A549 (cell line): Measurements from ENCODE around the gene C17orf75. TPM values are rescaled to one million over a fixed set of nuclear protein-coding genes. Genes with fewer than 3 reads are reported as not detected.
A peak's percentile ranks its signal among the peaks of the same experiment; 100 is the strongest.

Experiments used
- ATAC-seq, 2 experiments: fragments of 200-7000 bp in 1 of 2; fragments of >200 bp in 1 of 2; cut with Nextera tagmentation in 1 of 2; cut with Tn5 transposase in 1 of 2; 3 replicates each; pipeline versions ENCODE4 v1.8.0 to v1.9.1; 2018 to 2020; ENCODE audit warnings: mild to moderate bottlenecking in 1 of 2, moderate library complexity in 1 of 2
- CTCF ChIA-PET: fragments of 300-600 bp; sonication (Branson Sonifier 250); formaldehyde crosslinking; extraction: SDS; loops from one replicate; lab custom pipeline; 2021; ENCODE audit warnings: antibody characterized with exemption, inconsistent platforms; lab: Yijun Ruan, JAX
- POLR2A ChIA-PET: fragments of 350-600 bp; formaldehyde crosslinking; extraction: SDS; loops from one replicate; lab custom pipeline; 2021; ENCODE audit warnings: antibody characterized with exemption, inconsistent platforms; lab: Yijun Ruan, JAX
- DNase-seq, 2 experiments: peaks; one replicate each; pipeline versions ENCODE4 v3.0.0 to v3.0.0-alpha.2; 2011 to 2016; ENCODE audit warnings: low read depth in 1 of 2, low spot score in 1 of 2
- FAIRE-seq: peaks from 2 replicates; lab custom pipeline; 2011; peaks lifted over from hg19 to GRCh38; lab: Jason Lieb, UNC
- H3K27ac ChIP-seq, 2 experiments: fragments of >200 bp; sonication (Bioruptor Twin); formaldehyde crosslinking; 3 replicates each; pipeline ENCODE4 v1.5.1; 2016 to 2017
- H3K4me1 ChIP-seq: fragments of >200 bp; sonication (Bioruptor Twin); formaldehyde crosslinking; 3 replicates; pipeline ENCODE4 v1.6.1; 2016
- H3K4me2 ChIP-seq: fragments of >200 bp; sonication (Bioruptor Twin); formaldehyde crosslinking; 3 replicates; pipeline ENCODE4 v1.6.1; 2016
- H3K4me3 ChIP-seq: fragments of >200 bp; sonication (Bioruptor Twin); formaldehyde crosslinking; 3 replicates; pipeline ENCODE4 v1.5.1; 2016
- H3K9me3 ChIP-seq: fragments of >200 bp; sonication (Bioruptor Twin); formaldehyde crosslinking; 3 replicates; pipeline ENCODE4 v1.6.1; 2016
- CBX2 ChIP-seq: fragments of 200-600 bp; sonication (generic); IDR thresholded peaks from 2 replicates; pipeline ENCODE4 v1.6.1; 2016; ENCODE audit warnings: low read depth, mild to moderate bottlenecking, borderline replicate concordance
- CEBPB ChIP-seq, 2 experiments: fragments of >200 bp in 1 of 2; sonication (Bioruptor Twin) in 1 of 2; formaldehyde crosslinking in 1 of 2; IDR thresholded peaks; 2 replicates each; pipeline ENCODE4 v1.6.1; 2012 to 2016
- CHD4 ChIP-seq: fragments of 200-600 bp; sonication (generic); IDR thresholded peaks from 2 replicates; pipeline ENCODE4 v1.6.1; 2016; ENCODE audit warnings: antibody characterized with exemption, mild to moderate bottlenecking, borderline replicate concordance
- CTCF ChIP-seq: fragments of >200 bp; sonication (Bioruptor Twin); formaldehyde crosslinking; IDR thresholded peaks from 3 replicates; pipeline ENCODE4 v1.5.1; 2016
- E2F6 ChIP-seq: IDR thresholded peaks from 2 replicates; pipeline ENCODE4 v1.6.1; 2012; ENCODE audit warnings: low read depth, borderline replicate concordance
- EHMT2 ChIP-seq: fragments of 200-600 bp; sonication (generic); IDR thresholded peaks from 2 replicates; pipeline ENCODE4 v1.6.1; 2016; ENCODE audit warnings: antibody characterized with exemption, low read depth, mild to moderate bottlenecking, moderate library complexity
- ELK1 ChIP-seq: fragments of 150-350 bp; IDR thresholded peaks from 2 replicates; pipeline ENCODE4 v1.6.1; 2014; ENCODE audit warnings: low read depth, mild to moderate bottlenecking, low read length
- ESRRA ChIP-seq: fragments of 150-350 bp; IDR thresholded peaks from 2 replicates; pipeline ENCODE4 v1.6.1; 2014; ENCODE audit warnings: mild to moderate bottlenecking, low read length, borderline replicate concordance
- FOSL2 ChIP-seq, 2 experiments: fragments of 450-650 bp in 1 of 2; fragments of >200 bp in 1 of 2; sonication (Bioruptor Twin) in 1 of 2; formaldehyde crosslinking; IDR thresholded peaks; 2 replicates each; pipeline versions ENCODE4 v1.5.0 to v1.6.1; 2016 to 2020; ENCODE audit warnings: mild to moderate bottlenecking in 1 of 2, moderate library complexity in 1 of 2
- FOXS1 ChIP-seq: fragments of 250-450 bp; sonication (Bioruptor Pico); IDR thresholded peaks from 2 replicates; pipeline ENCODE4 v1.5.0; 2020; ENCODE audit warnings: mild to moderate bottlenecking, moderate library complexity
- GATA3 ChIP-seq: IDR thresholded peaks from 2 replicates; pipeline ENCODE4 v1.6.1; 2012; ENCODE audit warnings: borderline replicate concordance
- HDAC2 ChIP-seq: fragments of 200-600 bp; sonication (generic); IDR thresholded peaks from 2 replicates; pipeline ENCODE4 v1.6.1; 2016
- HES2 ChIP-seq: fragments of >200 bp; sonication (Bioruptor Twin); formaldehyde crosslinking; IDR thresholded peaks from 2 replicates; pipeline ENCODE4 v1.6.1; 2016
- HOXB13 ChIP-seq: fragments of 250-450 bp; sonication (Bioruptor Pico); IDR thresholded peaks from 2 replicates; pipeline ENCODE4 v1.5.0; 2020; ENCODE audit warnings: low read depth, mild to moderate bottlenecking, moderate library complexity
- HOXB5 ChIP-seq: fragments of 250-450 bp; sonication (Bioruptor Pico); IDR thresholded peaks from 2 replicates; pipeline ENCODE4 v1.5.0; 2020; ENCODE audit warnings: mild to moderate bottlenecking, moderate library complexity
- JUNB ChIP-seq: fragments of >200 bp; sonication (Bioruptor Twin); formaldehyde crosslinking; IDR thresholded peaks from 2 replicates; pipeline ENCODE4 v1.6.1; 2016
- KDM1A ChIP-seq: fragments of 200-600 bp; sonication (generic); IDR thresholded peaks from 2 replicates; pipeline ENCODE4 v1.6.1; 2016; ENCODE audit warnings: low read depth, mild to moderate bottlenecking
- MYC ChIP-seq: IDR thresholded peaks from 2 replicates; pipeline ENCODE4 v1.6.1; 2012; ENCODE audit warnings: mild to moderate bottlenecking, inconsistent platforms, low read length, improper control_type of control experiment, borderline replicate concordance
- NR3C1 ChIP-seq: fragments of >200 bp; sonication (Bioruptor Twin); formaldehyde crosslinking; IDR thresholded peaks from 3 replicates; pipeline ENCODE4 v1.6.1; 2017
- PBX3 ChIP-seq: IDR thresholded peaks from 2 replicates; pipeline ENCODE4 v1.6.1; 2012
- RAD21 ChIP-seq, 2 experiments: fragments of >200 bp in 1 of 2; sonication (Bioruptor Twin) in 1 of 2; formaldehyde crosslinking in 1 of 2; IDR thresholded peaks in 1 of 2; conservative IDR thresholded peaks in 1 of 2; 2 replicates in 1 of 2; 3 replicates in 1 of 2; pipeline ENCODE4 v1.6.1; 2012 to 2018; ENCODE audit warnings: inconsistent platforms in 1 of 2
- RARB ChIP-seq: fragments of 250-450 bp; sonication (Bioruptor Pico); IDR thresholded peaks from 2 replicates; pipeline ENCODE4 v1.8.0; 2021; ENCODE audit warnings: mild to moderate bottlenecking, moderate library complexity
- RCOR1 ChIP-seq: fragments of 150-350 bp; IDR thresholded peaks from 2 replicates; pipeline ENCODE4 v1.6.1; 2014; ENCODE audit warnings: antibody characterized with exemption, low read length, low read depth
- RFX5 ChIP-seq: fragments of 450-650 bp; IDR thresholded peaks from 2 replicates; pipeline ENCODE4 v1.7.1; 2014; ENCODE audit warnings: antibody characterized with exemption, mild to moderate bottlenecking, moderate library complexity
- RNF2 ChIP-seq: fragments of 200-600 bp; sonication (generic); IDR thresholded peaks from 2 replicates; pipeline ENCODE4 v1.6.1; 2016; ENCODE audit warnings: low read depth, mild to moderate bottlenecking, antibody characterized with exemption, moderate library complexity, borderline replicate concordance
- TFCP2L1 ChIP-seq: fragments of 250-450 bp; sonication (Bioruptor Pico); IDR thresholded peaks from 2 replicates; pipeline ENCODE4 v1.5.0; 2021; ENCODE audit warnings: mild to moderate bottlenecking
- ZC3H11A ChIP-seq: fragments of 450-650 bp; IDR thresholded peaks from 2 replicates; pipeline ENCODE4 v1.6.1; 2014; ENCODE audit warnings: antibody characterized with exemption, mild to moderate bottlenecking
- ZNF302 ChIP-seq: fragments of 250-450 bp; sonication (Bioruptor Pico); IDR thresholded peaks from 2 replicates; pipeline ENCODE4 v1.9.0; 2021; ENCODE audit warnings: inconsistent platforms, mild to moderate bottlenecking, moderate library complexity
- ZSCAN20 ChIP-seq: fragments of 250-450 bp; sonication (Bioruptor Pico); IDR thresholded peaks from 2 replicates; pipeline ENCODE4 v1.8.0; 2022; ENCODE audit warnings: mild to moderate bottlenecking, moderate library complexity
- WGBS: methylation state at CpG from one replicate; pipeline ENCODE4 v1.1.6; 2017; ENCODE audit errors: missing lambda C conversion rate; 5-methylcytosine and 5-hydroxymethylcytosine counted together
- polyA plus RNA-seq, 4 experiments: library from polyadenylated mRNA; depleted of rRNA in 3 of 4; stranded (reverse); fragments of >200 nt; fragmentation: RNase III in 1 of 4; extraction: RNeasy Plus Mini Kit Qiagen cat#74134 plus additional on column Dnase treatment in 1 of 4; gene quantifications; 2 replicates in 3 of 4; 3 replicates in 1 of 4; pipeline ENCODE4 v1.2.3, GENCODE V29; 2011 to 2017

The C17orf75 gene
- polyA plus RNA-seq, 2 of the 4 experiments (the other 2 are of a cell fraction): 36.3 to 49.6 TPM

- WGBS: 6% methylated on average over 13 of the region's 13 CpGs
- peak; percentile 49 to 64 for ATAC-seq
- TF ChIP-seq ELK1 (no peak), RAD21 (conservative IDR thresholded peaks at IDR 0.05 in 1 of 2, IDR thresholded peaks at IDR 0.05 in 1 of 2) (0 out of 5 replicates have a peak, but pooled peaks of 1 of the 2 experiments have one; percentile 14), PBX3 (no peak), RNF2 (no peak), GATA3 (no peak), TFCP2L1 (CRISPR knock-in tag) (no peak), ZNF302 (CRISPR knock-in tag) (no peak), CTCF (0 out of 3 replicates have a peak, but pooled peaks have one; percentile 27), ZSCAN20 (CRISPR knock-in tag) (no peak), CBX2 (no peak), RFX5 (no peak), HOXB13 (CRISPR knock-in tag) (no peak), FOXS1 (no peak), JUNB (no peak), KDM1A (no peak), HOXB5 (CRISPR knock-in tag) (no peak), RCOR1 (no peak), HDAC2 (0 out of 2 replicates have a peak, but pooled peaks have one; percentile 43), MYC (no peak), CEBPB (IDR thresholded peaks at IDR 0.05) (no peak), HES2 (no peak), NR3C1 (no peak), RARB (CRISPR knock-in tag) (no peak)
- POLR2A ChIA-PET: interaction anchor here (0.6 to 1.2 kb wide), 3 partner anchors 9 to 103 kb away, joined by 5 to 7 read pairs (median 5); partner anchors contain the start of genes PSMD11 and ZNF207
- peaks cover 10% of the 10 kb centered on the region; the same call in 1 of the 3 replicates for H3K4me1 ChIP-seq
- H3K4me2 ChIP-seq: peak overlapping the region; percentile 94
- peak overlapping the region; percentile 69 for H3K4me3 ChIP-seq
- DNase-seq: peak in 1 of 2 experiments; percentile 70
- CTCF ChIA-PET: interaction anchor here (0.6 to 3.0 kb wide), 6 partner anchors 11 to 103 kb away, joined by 3 to 13 read pairs (median 3); partner anchors contain the start of gene PSMD11
- no peaks in the 10 kb centered on the region for H3K9me3 ChIP-seq
- H3K27ac ChIP-seq: peak overlapping the region; percentile 83 to 96
- peak; percentile 76 for FAIRE-seq
Measured at GRCh38 chr17:32341141-32341856, 674 bp downstream of the C17orf75 start.

GRCh38 chr17:32335687-32336086, 6.3 kb downstream of the C17orf75 start:
- H3K4me3 ChIP-seq: no peak overlapping the region
- H3K4me1 ChIP-seq: peaks cover 1% of the 10 kb centered on the region; the same call in 1 of the 3 replicates
- ATAC-seq (peak; percentile 34 to 39; a peak in 3 of 6 replicates), DNase-seq (no peak), FAIRE-seq (peak; percentile 13)
- H3K27ac ChIP-seq: no peak overlapping the region
- no peaks in the 10 kb centered on the region for H3K9me3 ChIP-seq
- TF ChIP-seq RCOR1 (no peak), HDAC2 (no peak), E2F6 (no peak), ZC3H11A (no peak), RAD21 (conservative IDR thresholded peaks at IDR 0.05 in 1 of 2, IDR thresholded peaks at IDR 0.05 in 1 of 2) (no peak), CHD4 (no peak), RARB (CRISPR knock-in tag) (no peak), CTCF (no peak), EHMT2 (no peak), ESRRA (no peak), FOSL2 (IDR thresholded peaks at IDR 0.05) (no peak), FOSL2 (CRISPR knock-in tag; IDR thresholded peaks at IDR 0.05) (no peak)
- ChIA-PET POLR2A (no interaction called here), CTCF (interaction anchor here (1.2 to 3.9 kb wide), 4 partner anchors 10 to 83 kb away, joined by 3 to 40 read pairs (median 5); no protein-coding TSS in a partner anchor)
- H3K4me2 ChIP-seq: no peak overlapping the region
- 75% methylated on average over 4 of the region's 4 CpGs for WGBS
